Right atrium auricular region (tissue), 2 donors: ENCODE data around the gene CAMTA1. TPM values are rescaled to one million over a fixed set of nuclear protein-coding genes. Genes with fewer than 3 reads are reported as not detected.

Experiments used
- DNase-seq: peaks from one replicate; pipeline ENCODE4 v3.0.0-alpha.2; 2019; ENCODE audit warnings: low spot score
- H3K27ac ChIP-seq, 2 donors: fragments of 200-600 bp; sonication (generic); 1 replicate in 1 of 2; 2 replicates in 1 of 2; pipeline ENCODE4 v1.5.1; 2016 to 2019
- H3K27me3 ChIP-seq, 2 donors: fragments of 200-600 bp; sonication (generic); one replicate each; pipeline versions ENCODE4 v1.5.1 to v1.6.0; 2017 to 2019
- H3K36me3 ChIP-seq: fragments of 200-600 bp; sonication (generic); one replicate; pipeline ENCODE4 v1.5.1; 2016
- H3K4me1 ChIP-seq, 2 donors: fragments of 200-600 bp; sonication (generic); one replicate each; pipeline versions ENCODE4 v1.5.1 to v1.6.0; 2017 to 2019
- H3K4me3 ChIP-seq, 2 donors: fragments of 200-600 bp; sonication (generic); 1 replicate in 1 of 2; 2 replicates in 1 of 2; pipeline ENCODE4 v1.5.1; 2017 to 2019; ENCODE audit warnings: mild to moderate bottlenecking in 1 of 2, moderate library complexity in 1 of 2
- H3K9me3 ChIP-seq, 2 donors: fragments of 200-600 bp; sonication (generic); one replicate each; pipeline ENCODE4 v1.5.1; 2019
- total RNA-seq, 2 donors: library from RNA; depleted of rRNA; stranded (reverse); fragments of >200 nt; gene quantifications; one replicate each; pipeline ENCODE4 v1.1.0, GENCODE V29; 2016
- TF ChIP-seq, protein P1 (sequence below), 2 donors: fragments of 200-600 bp; sonication (generic); IDR thresholded peaks; one replicate each; pipeline ENCODE4 v1.5.1; 2019; ENCODE audit warnings: antibody characterized with exemption in 2 of 2

Gene CAMTA1
- total RNA-seq, 2 donors from 2014 or later, result 132 to 190 TPM

GRCh38 chr1:7174561-7174960 is 389.3 kb downstream of the CAMTA1 start:
- peaks cover 0 to 4% of the 10 kb centered on the region in 2 donors for H3K4me1 ChIP-seq
- no peaks in the 10 kb centered on the region for H3K27me3 ChIP-seq
- TF ChIP-seq, protein P1, sequence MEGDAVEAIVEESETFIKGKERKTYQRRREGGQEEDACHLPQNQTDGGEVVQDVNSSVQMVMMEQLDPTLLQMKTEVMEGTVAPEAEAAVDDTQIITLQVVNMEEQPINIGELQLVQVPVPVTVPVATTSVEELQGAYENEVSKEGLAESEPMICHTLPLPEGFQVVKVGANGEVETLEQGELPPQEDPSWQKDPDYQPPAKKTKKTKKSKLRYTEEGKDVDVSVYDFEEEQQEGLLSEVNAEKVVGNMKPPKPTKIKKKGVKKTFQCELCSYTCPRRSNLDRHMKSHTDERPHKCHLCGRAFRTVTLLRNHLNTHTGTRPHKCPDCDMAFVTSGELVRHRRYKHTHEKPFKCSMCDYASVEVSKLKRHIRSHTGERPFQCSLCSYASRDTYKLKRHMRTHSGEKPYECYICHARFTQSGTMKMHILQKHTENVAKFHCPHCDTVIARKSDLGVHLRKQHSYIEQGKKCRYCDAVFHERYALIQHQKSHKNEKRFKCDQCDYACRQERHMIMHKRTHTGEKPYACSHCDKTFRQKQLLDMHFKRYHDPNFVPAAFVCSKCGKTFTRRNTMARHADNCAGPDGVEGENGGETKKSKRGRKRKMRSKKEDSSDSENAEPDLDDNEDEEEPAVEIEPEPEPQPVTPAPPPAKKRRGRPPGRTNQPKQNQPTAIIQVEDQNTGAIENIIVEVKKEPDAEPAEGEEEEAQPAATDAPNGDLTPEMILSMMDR (IDR thresholded peaks at IDR 0.05), result no peak

GRCh38 chr1:7174980-7175906 is 390.0 kb downstream of the CAMTA1 start:
- H3K36me3 ChIP-seq, result no peaks in the 10 kb centered on the region
- no peak for DNase-seq
- peaks cover 0 to 5% of the 10 kb centered on the region in 2 donors for H3K9me3 ChIP-seq
- H3K27me3 ChIP-seq, result no peaks in the 10 kb centered on the region
- H3K4me3 ChIP-seq, result no peak overlapping the region
- TF ChIP-seq, protein P1 (IDR thresholded peaks at IDR 0.05), result no peak
- H3K27ac ChIP-seq, result no peak overlapping the region
- peaks cover 0 to 4% of the 10 kb centered on the region in 2 donors for H3K4me1 ChIP-seq

More at GRCh38 chr1:7174561-7174960, 389.3 kb downstream of the CAMTA1 start:
- H3K36me3 ChIP-seq, result no peaks in the 10 kb centered on the region
- DNase-seq, result no peak
- no peak overlapping the region for H3K4me3 ChIP-seq
- no peaks in the 10 kb centered on the region for H3K9me3 ChIP-seq
- no peak overlapping the region for H3K27ac ChIP-seq

DNA sequence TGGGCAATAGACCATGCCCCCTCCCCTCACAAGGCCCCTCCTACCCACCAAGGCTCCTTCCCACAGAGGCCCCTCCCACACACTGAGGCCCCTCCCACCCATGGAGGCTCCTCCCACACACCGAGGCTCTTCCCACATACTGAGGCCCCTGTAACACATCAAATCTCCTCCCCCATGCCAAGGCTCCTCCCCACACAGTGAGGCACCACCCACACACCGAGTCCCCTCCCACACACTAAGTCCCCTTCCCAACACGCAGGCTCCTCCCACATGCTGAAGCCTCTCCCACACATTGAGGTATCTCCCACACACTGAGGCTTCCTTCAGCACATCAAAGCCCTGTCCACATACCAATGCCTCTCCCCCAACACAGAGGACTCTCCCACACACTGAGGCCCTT is 391.8 kb downstream of the CAMTA1 start:
- H3K27me3 ChIP-seq, result no peaks in the 10 kb centered on the region

DNA sequence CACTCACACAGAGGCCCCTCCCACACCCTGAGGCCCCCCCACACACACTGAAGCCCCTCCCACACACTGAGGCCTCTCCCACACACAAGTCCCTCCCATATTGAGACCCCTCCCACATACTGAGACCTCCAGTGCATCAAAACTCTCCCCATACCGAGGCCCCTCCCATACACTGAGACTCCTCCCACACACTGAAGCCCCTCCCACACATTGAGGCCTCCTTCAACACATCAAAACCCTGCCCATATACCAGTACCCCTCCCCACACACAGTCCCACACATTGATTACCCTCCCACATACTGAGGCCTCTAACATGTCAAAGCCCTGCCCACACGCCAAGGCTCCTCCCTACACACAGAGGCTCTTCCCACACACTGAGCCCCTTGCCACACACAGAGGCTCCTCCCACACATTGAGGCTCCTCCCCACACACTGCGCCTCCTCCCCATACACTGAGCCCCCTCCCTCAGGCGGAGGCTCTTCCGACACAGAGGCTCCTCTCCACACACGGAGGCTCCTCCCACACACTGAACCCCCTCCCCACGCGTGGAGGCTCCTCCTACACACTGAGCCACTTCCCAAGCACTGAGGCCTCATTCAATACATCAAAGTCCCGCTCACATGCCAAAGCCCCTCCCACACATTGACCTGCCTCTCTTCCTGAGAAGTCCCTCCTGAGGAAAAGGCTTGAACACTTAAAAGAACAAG is 392.3 kb downstream of the CAMTA1 start:
- no peak for DNase-seq
- Histone ChIP-seq H3K36me3 (no peaks in the 10 kb centered on the region), H3K4me3 (no peak overlapping the region), H3K9me3 (peaks cover 12 to 15% of the 10 kb centered on the region in 2 donors), H3K27me3 (no peaks in the 10 kb centered on the region), H3K4me1 (peaks cover 0 to 1% of the 10 kb centered on the region in 2 donors), H3K27ac (no peak overlapping the region)
- TF ChIP-seq, protein P1 (IDR thresholded peaks at IDR 0.05), result no peak

More for the DNA sequence above, 391.8 kb downstream of the CAMTA1 start:
- Histone ChIP-seq H3K9me3 (peaks cover 12 to 15% of the 10 kb centered on the region in 2 donors), H3K27ac (no peak overlapping the region), H3K4me1 (peaks cover 0 to 4% of the 10 kb centered on the region in 2 donors), H3K4me3 (no peak overlapping the region), H3K36me3 (no peaks in the 10 kb centered on the region)
- no peak for DNase-seq
- TF ChIP-seq, protein P1 (IDR thresholded peaks at IDR 0.05), result no peak

DNA sequence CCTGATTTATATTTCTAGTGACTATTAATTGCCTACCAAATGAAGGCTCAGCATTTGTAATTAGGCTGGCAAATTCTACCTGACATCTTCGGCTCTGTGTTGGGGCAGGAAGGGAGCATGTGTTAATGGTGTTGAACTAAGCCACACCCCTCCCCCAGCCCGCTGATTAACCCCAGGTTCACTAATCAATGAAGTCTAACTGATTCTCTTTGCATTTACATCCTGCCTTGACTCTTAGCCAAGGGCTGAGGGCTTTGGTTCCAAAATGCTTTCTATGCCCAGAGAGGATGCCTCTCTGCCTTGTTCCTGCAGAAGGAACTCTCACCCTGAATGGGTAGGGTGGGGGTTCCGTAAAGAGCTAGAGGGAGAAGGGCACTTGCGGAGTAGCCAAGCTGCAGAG is 393.1 kb downstream of the CAMTA1 start:
- Histone ChIP-seq H3K4me3 (no peak overlapping the region), H3K4me1 (no peaks in the 10 kb centered on the region), H3K9me3 (peaks cover 12 to 15% of the 10 kb centered on the region in 2 donors), H3K27me3 (no peaks in the 10 kb centered on the region), H3K27ac (no peak overlapping the region), H3K36me3 (no peaks in the 10 kb centered on the region)
- TF ChIP-seq, protein P1 (IDR thresholded peaks at IDR 0.05), result no peak
- no peak for DNase-seq
